ENCODE measurements around the gene MTR.

MTR gene

DNA sequence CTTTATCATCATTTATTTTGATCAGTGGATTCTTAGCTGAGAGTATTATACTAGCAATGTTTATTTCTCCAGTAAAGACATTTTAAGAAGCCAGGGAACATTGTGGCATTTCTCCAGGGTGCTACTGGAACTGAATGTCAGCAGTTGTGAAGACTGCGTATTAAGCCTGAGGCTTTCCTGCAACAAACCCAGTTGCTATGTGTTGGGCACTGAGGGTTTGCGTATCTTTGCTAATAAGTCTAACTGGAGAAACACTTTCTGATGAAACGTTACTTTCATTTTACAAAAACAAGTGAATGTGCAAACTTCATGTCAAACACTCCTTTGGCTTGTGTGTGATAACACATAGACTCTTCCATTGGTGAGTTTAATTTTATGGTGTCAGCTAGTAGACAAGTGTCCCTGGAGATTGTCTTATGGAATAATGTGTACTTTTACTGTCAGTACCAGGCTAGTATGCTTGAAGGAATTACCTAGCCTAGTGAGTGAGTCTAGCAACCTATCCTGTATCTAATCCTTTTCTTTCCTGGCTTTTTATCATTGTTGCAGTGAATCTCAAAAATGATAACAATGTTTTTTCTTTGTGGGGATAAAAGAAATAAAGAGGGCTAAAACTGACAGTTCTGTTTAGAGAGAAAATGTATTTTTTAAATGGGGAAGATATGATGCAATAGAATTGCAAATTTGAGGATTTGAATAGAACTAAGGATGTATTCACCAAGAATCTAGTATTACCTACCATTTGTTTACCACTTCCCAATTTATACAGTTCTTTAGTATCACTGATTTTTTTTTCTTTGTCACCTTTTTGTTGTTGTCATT is 70.1 kb downstream of the MTR start:
- no peak for DNase-seq

DNA sequence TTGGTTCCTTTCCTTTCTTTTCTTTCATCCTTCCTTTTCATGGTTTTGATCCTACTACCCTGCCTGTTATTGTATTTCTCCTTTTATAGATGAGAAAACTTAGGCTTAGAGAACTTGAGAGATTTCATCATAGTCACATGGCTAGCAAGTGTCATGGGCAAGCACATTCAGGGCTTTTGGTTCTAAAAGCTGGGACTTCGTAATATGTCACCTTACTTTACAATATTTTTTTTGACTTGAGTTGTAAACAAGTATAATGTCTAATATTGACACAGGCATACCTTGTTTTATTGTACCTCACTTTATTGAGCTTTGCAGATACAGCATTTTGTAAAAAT is 70.7 kb downstream of the MTR start:
- DNase-seq = no peak

DNA sequence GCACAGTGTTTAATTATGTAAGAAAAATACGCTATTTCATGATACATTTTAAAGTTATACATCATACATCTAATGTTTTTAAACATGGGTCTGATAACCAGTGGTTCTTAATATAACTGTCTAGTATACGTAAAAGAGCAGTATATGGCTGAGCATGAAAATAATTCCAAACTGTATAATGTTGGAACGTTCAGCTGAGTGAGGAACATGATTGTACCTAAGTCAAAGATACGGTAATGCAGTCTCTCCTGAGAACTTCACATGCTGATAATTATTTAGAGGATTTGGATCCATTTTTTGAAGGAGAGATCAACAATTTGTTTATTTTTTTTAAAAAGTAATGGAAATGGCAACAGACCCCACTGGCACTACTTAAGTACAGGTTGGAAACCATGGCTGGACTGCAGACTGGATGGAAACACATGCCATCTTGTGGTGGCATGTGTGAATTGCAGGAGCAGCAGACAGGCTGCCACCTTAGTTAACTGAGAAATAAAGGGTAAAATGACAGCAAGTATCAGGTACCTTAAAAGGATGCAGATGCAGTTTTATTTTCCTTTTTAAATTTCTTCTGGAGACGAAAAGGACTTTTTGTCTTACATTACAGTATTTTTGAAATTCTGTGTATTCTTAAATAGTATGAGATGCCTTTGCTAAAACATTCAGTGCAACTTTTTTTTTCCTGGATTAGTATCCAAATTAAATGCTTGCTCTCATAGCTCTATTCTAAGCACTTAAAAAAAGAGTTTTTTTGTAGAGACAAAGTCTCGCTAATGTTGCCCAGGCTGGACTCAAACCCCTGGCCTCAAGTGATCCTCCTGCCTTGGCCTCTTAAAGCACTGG is 73.8 kb downstream of the MTR start:
- peak; percentile 10 for DNase-seq

DNA sequence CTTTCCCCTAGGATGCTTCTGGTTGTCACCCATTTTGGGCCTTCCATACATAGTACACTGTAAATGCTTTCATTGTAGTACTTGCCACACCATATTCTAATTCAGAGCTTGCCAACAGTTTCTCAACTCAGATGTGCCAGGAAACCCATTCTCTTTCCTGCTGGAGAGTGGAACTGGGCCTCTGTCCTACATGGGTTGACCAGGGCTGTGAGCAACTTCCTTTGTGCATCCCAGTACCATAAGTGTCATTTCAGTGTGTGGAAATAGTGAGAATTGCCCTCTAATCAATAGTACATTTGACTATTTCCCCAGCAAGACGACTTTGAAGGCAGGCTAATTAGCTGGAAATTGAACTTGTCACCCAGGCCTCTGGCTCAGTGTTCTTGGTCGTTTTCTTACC is 74.8 kb downstream of the MTR start:
- no peak for DNase-seq

DNA sequence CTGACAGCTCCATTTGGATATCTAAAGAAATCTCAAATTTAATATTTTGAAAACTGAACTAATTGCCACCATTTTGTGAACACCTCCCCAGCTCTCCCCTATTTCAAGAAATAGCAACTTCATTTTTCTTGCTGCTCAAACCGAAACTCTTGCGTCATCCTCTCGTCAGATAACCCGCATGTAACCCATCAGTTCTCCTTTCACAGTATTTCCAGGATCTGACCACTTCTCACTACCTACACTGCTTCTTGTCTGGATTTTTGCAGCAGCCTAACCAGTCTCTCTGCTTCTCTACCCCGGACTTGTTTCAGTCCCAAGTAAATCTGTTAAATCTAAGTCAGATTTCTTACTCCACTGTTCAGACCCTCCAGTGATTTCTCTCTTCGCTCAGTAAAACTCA is 75.6 kb downstream of the MTR start:
- DNase-seq = no peak

DNA sequence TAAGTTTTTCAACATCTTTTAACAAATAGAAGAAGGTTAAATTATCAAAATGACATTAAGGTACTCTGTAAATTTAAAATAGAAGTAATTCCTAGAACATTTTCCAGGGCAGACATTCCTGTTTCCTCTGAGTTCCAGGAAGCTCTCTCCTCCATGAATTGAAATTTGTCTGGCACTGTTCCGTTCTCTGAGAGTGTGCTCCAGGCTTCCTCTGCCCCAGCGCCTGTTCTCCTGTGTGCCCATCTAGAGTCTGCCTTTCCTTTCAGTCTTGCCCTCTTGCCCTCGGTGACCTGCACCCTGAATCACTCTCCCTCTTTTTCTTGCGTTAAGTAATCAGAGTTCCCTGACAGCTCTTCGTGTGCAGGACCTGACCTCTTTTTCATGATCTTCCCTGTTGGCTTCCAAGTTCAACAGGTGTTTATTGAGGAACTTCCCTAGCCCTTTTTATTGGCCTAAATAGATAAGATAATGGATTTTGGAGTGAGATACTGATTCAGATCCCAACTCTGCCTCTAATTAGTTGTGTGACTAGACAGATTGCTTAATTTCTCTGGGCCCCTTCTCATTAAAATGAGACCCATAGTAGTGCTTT is 77.1 kb downstream of the MTR start:
- DNase-seq = no peak

DNA sequence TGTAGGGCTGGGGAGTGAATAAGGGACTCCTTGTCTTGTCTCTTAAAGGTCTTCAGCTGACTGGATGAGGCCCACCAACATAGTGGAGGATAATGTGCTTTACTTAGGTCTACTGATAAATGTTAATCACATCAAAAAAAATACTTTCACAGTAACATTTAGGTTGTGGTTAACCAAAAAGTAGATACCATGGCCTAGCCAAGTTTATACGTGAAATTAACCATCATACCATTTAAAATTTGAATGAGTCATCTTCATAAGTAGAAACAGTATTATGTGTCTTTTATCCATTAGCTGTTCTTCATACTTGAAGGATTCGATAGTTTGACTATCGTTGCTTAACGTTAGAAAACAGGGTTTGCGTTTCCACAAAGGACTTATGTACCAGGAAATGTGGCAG is 80.9 kb downstream of the MTR start:
- no peak for DNase-seq

DNA sequence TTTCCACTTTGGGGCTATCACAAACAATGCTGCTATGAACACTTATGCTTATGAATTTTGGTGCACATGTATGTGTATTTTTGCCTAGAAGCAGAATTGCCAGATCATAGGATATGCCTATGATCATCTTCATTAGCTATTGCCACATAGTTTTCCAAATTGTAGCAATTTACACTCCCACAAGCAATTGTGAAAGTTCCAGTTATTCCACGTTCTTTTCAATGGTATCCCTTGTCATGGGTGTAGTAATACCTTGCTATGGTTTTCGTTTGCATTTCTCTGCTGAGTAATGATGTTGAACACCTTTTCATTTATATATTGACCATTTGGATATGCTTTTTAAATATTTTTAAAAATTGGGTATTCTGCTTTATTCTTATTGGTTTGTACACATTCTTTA is 82.6 kb downstream of the MTR start:
- DNase-seq = no peak

DNA sequence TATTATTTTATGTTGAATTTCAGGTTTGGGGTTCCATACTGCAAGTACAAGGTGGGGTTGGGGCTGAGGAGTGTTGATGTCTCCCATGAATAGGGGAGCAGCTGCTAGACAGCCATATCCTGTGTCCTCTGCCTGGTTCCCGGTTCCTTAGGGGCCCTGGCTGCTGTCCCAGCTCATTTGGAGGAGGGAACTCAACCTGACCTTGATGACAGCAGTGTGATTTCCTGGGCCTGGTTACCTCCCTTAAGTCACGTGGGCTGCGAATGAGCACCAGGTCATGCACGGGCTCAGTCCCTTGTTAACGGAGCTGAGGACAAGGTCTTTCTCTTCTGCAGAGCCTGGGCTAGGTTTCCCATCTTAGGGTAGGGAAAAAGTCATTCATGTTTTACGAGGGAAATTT is 85.1 kb downstream of the MTR start:
- DNase-seq = no peak

DNA sequence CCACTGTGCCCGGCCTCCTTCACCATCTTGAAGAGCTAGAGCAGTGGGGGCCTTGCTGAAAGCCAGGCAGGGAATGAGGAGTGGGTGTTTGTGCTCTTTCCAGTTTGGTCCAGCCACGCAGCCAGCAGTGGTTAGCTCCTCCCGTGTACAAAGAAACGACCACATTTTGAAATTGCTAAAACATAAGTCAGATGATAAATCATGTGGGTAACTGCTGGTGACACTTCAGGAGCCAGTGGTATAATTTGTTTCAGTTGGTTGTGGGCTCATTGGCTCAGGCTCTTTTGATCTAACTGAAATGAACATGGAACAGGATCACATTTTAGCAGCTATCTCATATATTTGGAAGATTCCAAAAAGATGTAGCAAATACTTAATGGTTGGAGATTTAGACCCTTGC is 87.6 kb downstream of the MTR start:
- DNase-seq = no peak

DNA sequence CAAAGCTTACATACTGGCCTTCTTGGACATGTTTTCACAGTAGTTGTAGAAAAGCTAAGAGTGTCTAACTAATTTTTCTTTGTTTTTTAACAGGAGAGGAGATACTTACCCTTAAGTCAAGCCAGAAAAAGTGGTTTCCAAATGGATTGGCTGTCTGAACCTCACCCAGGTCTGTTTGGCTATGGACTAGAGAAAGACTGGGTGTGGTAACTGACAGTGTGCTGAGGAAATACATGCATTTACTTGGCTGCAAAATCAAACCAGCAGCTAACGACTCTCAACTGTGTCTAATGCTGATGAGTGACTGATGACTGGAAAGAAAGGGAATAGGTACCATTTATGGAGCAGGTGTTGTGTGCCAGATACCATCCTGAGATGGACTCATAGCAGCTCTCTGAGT is 91.1 kb downstream of the MTR start:
- DNase-seq = no peak

DNA sequence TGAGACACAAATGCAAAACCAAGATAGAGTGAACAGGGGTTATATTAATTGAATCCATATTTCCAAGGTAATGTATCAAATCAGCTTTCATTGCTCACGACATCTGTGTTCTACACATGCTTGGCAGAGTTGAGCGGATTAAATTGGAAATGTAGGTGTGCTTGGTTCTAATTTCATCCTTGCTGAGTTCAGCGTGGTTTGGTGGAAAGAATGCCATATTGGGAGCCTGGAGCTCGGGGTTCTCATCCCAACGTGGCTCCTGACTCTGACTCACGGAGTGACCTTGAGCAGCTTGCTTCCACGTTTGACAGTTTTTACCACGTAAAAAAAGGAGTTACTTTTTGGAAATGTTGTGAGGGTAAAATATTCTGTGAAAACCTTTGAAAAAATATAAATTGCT is 92.0 kb downstream of the MTR start:
- no peak for DNase-seq

DNA sequence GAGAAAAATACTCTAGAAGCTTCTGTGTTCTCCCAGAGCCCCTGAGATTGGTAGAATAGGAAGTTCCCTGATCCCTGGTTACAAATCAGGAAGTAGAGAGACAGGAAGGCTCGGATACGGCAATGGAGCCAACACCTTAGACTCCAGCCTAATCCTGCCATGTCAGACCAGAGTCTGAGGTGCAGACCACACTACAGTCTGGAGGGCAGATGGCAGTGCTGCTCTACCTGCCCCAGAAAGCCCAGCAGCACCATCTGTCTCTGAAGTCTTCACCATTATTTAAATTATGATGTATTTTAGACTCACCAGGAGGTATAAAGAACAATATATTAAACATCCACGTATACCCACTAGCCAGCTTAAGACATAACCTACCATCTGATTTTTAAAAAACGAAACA is 93.0 kb downstream of the MTR start:
- no peak for DNase-seq

DNA sequence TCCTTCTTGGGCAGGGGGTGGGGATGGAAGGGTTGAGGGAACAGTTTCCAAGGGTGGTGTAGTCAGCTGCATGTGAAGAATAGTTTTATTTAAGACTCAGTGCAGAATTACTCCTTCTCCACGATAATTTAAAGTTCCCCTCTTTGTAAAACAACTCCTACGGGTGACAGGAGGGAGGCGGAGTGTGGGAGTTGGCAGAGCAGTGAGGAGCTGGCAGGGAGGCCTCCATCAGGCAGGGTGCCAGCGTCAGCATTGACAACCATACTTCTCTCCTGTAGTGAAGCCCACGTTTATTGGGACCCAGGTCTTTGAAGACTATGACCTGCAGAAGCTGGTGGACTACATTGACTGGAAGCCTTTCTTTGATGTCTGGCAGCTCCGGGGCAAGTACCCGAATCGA is 93.8 kb downstream of the MTR start:
- DNase-seq = no peak

DNA sequence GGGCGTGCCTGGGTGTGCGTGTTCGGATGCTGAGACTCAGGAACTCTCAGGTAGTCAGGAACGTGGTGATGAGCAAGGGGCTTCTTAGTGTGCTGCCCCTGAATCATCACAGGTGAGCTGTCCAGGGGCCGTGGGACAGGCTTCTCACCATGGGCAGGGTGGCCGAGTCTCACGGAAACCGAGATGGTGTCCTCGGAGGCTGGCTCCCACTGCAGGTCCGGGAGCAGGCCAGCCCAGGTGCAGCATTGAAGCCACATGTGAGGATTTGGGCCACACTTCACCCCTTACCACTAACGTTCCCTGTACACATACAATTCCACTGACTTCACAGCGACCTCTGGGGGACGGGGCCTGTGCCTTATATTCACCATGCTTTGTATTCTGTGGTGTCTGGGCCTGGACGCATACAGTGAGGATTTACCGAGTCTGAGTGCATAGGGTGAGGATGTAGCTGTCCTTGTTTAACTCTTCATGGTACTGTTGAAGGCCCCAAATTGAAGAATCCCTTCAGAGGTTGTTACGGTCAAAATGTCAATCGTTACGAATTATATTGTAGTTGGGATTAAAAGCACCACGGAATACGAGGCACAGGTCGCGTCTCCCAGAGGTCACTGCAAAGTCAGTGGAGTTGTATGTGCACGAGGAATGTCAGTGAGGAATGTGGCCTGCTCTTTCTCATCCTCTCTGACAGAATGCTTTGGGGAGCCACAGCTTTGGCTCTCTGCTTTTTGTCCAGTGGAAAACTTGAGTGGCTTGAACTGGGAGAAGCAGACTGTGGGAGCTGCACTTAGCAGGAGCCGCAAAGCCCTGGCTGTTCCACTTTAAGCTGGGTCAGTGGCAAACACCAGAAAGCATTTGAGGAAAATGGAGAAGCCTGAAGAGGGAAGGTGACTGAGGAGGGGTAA is 95.3 kb downstream of the MTR start:
- no peak for DNase-seq

DNA sequence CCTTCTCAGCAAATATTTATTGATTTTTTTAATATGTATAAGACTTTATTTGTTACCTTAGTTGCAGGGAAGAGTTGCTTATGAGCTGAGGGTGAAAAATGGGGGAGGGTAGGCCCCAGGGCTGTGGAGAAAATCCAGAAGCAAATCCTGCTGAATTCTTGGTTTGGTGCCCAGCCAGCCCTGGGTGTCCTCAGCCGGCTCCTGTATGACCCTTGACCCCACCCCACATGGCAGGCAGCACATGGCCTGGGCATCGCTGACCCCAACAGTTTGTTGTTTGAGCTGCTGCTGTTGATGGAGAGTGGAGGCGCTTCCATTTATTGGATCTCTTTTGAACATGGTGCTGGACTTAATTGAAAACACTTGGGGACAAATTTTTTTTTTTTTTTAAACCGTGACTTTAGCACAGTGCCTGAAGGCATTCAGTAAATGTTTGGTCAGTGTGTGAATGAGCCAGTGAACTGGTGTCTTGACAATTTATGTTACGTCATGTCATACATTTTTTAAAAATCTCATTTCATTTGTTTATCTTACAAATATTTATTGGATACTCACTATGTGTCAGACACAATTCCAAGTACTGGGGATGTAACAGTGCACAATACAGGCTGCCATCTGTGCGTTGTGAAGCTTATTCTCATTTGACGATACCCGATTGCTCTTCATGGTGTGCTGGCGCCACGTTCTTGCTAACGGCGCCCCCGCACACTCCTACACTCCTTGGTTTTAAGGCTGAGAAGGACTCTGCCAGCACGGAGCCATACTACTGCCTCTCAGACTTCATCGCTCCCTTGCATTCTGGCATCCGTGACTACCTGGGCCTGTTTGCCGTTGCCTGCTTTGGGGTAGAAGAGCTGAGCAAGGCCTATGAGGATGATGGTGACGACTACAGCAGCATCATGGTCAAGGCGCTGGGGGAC is 98.8 kb downstream of the MTR start:
- no peak for DNase-seq

DNA sequence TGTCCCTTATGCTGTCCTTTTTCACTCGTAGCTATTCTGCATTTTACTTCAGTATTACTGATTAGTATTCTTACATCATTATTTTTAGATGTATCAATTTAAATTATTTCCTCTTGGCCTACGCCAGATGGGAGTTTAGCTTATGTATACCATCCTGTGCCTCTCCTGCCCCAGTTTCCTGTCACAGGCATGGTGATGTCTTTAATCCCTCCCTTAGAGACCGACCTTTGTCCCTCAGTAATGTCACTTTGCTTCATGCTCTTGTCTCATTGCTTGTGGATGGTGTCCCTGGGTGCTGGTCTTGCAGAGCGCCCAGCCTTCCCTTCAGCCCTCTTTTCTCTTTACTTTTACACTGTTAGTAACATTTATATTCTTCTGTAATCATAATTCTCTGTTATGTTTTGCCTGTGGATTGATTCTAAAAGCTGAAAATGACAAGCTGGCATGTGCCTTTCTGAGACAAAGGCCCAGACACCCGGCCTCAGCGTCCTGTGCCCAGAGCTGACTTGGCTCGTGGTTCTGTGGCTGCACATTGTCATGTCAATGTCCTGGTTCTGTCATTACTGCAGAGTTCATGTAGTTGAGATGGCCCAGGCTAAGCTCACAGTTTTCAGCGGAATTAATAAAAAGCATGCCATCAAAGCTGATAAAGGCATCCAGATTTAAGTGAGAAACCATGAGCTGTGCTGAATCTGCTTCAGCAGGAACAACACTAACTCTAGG is 100.7 kb downstream of the MTR start:
- no peak for DNase-seq

DNA sequence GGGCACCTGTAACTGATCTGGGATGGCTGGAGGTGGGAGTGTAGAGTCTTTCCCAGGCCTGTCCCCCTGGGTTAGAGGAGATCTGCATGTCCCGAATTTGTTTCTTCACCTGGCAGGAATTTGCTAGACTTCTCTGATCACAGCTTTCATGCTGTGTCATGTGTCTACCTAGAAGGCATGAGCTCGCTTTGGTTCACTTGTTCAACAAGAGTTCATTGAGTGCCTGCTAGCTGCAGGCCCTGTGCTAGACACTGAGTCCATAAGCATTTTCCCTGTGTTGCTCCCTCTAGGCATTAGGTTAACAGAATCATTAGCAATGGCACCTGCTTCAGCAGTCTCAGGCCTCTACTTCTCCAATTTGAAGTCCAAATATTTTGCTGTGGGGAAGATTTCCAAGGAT is 101.6 kb downstream of the MTR start:
- DNase-seq = no peak

DNA sequence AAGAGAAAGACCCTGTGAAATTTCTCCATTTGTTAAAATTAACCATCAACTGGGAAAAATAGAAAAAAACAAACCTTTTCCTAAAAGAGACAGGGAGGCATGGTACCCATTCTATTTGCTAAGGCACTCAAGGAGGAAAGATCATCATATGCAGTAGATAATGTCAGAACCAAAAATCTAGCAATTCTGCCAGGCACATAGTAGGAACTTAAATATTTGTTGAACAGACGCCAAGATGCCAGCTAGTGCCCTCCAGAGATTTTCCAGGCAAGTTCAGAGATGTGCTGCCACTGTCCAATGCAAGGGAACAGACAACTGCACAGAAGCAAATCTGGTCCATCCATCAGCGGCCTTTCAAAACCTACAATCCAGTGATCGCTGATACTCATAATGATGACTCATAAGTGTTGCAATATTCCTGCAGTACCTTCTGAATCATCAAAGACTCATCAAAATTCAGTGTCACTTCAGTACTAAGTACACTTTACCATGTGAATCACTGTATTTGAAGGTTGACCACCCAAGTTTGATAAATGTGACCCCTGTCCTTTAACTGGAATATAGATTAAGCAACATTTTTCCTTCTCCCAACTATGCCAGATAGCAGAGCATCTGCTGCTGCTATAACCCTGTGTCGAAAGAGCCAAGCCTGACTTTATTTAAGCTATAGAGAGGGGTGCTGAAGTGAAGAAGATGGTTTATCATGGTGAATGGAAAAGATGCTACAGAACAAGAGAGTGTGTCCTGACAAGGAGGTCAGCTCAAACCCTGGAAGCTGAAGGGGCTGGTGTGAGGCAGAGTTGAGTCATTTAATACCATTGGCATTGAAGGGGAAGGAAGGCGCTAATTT is 110.0 kb downstream of the MTR start:
- DNase-seq = no peak

DNA sequence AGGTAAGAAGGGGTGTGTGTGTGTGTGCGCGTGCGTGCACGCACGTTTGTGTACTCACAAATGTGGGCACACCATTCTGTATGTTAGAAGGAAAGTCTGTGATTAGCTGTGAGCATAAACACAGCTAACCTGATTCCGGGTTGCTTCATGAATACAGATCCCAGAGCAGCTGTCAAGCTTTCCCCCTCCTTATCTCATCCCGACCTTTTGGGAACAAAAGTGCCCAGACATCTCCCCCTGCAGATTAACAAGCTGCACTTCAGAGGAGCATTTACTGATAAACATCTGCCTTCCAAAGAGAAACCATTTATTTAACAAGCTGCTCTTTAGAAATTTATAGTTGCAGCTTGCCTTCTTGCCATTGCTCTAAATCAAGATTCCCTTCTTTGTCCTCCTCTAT is 112.1 kb downstream of the MTR start:
- DNase-seq = no peak

Data from activated gamma-delta T cell treated with Interleukin-2 at 50 U/mL for 16 hours (primary cell).